Measurements from ENCODE around the gene ITM2C. TPM values are rescaled to one million over a fixed set of nuclear protein-coding genes. Genes with fewer than 3 reads are reported as not detected.

The ITM2C gene
- total RNA-seq, 4 donors from 2014 or later: 14.0 to 22.2 (median 19.9) TPM

- no peak for TF ChIP-seq CTCF (IDR thresholded peaks at IDR 0.05; ENCODE audit: low read depth)
These were observed 35.7 kb downstream of the ITM2C start for GRCh38 chr2:230900336-230900995.

- TF ChIP-seq CTCF (IDR thresholded peaks at IDR 0.05; ENCODE audit: low read depth): no peak
These were observed 36.3 kb downstream of the ITM2C start for GRCh38 chr2:230901006-230901405.

GRCh38 chr2:230902180-230902899 lies 37.6 kb downstream of the ITM2C start:
- TF ChIP-seq CTCF (IDR thresholded peaks at IDR 0.05; ENCODE audit: low read depth): no peak

GRCh38 chr2:230903231-230904150 lies 38.7 kb downstream of the ITM2C start:
- no peak for TF ChIP-seq CTCF (IDR thresholded peaks at IDR 0.05; ENCODE audit: low read depth)

- TF ChIP-seq CTCF (IDR thresholded peaks at IDR 0.05; ENCODE audit: low read depth): no peak
These were observed 40.2 kb downstream of the ITM2C start for GRCh38 chr2:230904856-230905447.

GRCh38 chr2:230905448-230906421 lies 41.0 kb downstream of the ITM2C start:
- no peak for TF ChIP-seq CTCF (IDR thresholded peaks at IDR 0.05; ENCODE audit: low read depth)

Measured in subcutaneous adipose tissue (tissue), 4 donors.